ENCODE data around the gene SEC16B.

The SEC16B gene

DNA sequence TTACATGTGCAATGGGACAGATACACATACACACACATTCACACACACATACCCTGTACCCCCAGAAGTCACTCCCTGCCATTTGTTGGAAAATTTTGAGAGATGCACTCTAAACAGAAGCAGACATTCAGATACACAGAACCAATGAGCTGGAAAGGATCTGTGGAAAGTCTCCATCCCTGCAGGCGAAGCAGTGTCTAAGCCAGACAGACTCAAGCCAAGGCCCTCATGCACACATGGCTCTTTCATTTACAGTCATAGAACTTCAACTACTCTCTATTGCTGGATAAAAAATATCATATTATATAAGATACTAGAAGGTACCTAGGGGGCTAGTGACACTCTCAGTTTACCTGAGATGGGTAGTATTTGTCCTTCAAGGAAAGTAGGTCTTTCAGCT lies 7.3 kb upstream of the SEC16B start:
- no peak overlapping the region for H3K27ac ChIP-seq
- TF ChIP-seq, protein P1, sequence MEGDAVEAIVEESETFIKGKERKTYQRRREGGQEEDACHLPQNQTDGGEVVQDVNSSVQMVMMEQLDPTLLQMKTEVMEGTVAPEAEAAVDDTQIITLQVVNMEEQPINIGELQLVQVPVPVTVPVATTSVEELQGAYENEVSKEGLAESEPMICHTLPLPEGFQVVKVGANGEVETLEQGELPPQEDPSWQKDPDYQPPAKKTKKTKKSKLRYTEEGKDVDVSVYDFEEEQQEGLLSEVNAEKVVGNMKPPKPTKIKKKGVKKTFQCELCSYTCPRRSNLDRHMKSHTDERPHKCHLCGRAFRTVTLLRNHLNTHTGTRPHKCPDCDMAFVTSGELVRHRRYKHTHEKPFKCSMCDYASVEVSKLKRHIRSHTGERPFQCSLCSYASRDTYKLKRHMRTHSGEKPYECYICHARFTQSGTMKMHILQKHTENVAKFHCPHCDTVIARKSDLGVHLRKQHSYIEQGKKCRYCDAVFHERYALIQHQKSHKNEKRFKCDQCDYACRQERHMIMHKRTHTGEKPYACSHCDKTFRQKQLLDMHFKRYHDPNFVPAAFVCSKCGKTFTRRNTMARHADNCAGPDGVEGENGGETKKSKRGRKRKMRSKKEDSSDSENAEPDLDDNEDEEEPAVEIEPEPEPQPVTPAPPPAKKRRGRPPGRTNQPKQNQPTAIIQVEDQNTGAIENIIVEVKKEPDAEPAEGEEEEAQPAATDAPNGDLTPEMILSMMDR (conservative IDR thresholded peaks at IDR 0.05) = no peak

DNA sequence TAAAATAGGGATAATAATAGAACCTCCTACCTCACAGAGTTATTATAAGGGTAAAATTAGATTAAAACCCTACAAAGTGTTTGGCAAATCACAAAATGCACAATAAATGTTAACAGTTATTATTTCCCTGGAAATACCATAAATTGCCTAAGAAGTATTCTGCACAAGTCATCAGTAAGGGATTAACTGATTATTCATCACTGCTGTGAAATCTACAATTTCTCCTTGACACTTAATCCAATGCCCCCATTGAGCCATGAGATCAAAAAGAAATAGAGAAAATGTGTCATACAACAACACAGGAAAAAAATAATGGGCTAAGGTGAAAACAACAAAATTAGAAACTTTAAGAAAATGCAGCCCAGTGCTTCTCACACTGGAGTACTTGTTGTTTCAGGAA lies 6.7 kb upstream of the SEC16B start:
- TF ChIP-seq, protein P1 (conservative IDR thresholded peaks at IDR 0.05) = no peak
- H3K27ac ChIP-seq = no peak overlapping the region

DNA sequence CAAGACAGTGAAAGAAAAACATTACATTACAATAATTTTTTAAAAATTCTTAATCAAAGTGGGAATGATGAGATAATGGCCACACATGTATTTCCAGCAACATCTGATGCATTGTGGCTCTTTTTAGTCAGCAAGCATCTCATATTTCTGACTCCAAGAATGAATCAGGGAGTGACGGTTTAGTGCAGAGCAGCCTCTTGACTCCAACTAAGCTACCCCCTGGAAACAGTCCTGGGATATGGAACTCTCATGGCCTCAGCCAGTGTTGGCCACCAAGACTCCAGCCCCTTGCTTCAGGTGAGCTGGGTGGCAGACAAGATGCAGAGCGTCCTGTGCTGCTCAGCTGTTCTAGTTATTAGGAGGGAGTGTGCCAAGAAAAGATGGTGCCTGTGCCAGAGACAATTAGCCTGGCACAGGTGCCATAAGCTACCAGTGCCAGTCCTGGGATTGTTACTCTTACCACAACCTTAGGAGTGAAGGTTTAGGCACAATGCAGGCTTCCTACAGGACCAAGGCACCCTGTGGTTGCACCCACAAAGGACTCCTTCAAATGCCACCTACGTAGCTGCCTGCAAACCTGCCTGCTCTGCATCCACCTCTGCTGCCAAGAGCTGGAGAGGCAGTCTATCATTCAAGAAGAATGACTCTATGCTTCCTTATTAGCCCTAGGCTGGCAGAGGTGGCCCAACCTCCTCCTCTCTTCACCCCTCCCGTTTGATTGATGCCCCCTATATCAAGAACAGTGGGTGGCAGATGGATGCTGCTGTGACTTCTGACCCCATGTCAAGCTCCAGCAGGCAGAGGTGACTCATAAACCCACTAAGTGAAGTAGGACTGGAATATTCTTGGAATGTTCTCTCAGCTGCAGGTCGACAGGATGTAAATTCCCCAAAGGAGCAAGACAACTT lies 6.0 kb upstream of the SEC16B start:
- TF ChIP-seq, protein P1 (conservative IDR thresholded peaks at IDR 0.05) = no peak
- no peak overlapping the region for H3K27ac ChIP-seq

DNA sequence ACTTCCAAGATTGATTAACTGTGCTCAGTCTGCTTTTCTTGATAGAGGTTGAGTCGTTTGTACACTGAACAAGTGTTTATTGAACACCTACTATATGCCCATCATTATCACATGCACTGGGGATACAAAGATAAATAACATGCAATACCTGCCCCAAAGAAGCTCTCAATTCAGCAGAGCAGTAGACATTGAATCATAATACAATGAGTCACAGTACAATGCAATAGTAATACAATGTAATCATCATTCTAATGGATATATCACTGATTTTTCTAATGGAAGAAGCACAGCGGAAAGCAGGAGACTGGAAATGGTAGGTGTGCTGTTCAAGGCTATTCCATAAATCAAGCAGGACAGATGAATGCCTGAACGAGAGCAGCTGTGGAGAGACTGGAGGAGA lies 3.7 kb upstream of the SEC16B start:
- H3K27ac ChIP-seq = no peak overlapping the region
- TF ChIP-seq, protein P1 (conservative IDR thresholded peaks at IDR 0.05) = no peak

DNA sequence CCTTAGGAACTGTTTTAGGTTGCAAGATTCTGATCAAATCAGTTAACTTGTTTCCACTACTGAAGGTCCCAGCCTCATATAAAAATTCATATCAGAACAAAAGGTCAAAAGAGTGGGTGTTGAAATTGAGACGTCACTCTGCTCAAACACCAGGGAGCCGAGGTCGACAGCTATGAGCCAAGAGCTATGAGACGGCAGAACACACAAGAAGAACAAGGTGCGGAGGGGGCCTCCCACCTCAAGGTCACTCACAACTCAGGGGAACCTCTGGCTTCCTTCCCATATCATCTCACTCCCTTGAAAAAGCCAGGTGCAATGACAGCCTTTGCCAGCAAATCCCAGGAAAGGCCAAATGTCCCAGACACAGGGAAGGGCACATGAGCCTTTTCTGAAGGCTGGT lies 749 bp downstream of the SEC16B start:
- peak overlapping the region; percentile 34 for H3K27ac ChIP-seq
- TF ChIP-seq, protein P1 (conservative IDR thresholded peaks at IDR 0.05) = no peak

DNA sequence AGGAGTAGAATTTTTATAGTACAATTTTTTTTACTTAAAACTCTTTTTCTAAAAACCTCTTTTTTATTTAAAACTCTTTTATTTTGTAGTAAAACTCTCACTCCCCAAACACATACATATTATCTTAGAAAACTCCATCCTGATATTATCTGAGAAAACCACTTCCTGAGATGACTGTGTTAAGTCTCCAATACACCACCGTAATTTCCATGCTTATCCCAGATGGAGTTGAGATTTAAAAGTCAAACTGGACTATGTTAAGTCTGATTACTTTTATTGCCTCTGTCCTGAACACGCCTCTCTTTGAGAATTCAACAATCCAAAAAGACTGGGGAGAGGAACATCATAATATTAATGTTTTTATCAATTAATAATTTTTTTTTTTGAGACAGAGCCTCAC lies 3.7 kb downstream of the SEC16B start:
- TF ChIP-seq, protein P1 (conservative IDR thresholded peaks at IDR 0.05) = no peak

DNA sequence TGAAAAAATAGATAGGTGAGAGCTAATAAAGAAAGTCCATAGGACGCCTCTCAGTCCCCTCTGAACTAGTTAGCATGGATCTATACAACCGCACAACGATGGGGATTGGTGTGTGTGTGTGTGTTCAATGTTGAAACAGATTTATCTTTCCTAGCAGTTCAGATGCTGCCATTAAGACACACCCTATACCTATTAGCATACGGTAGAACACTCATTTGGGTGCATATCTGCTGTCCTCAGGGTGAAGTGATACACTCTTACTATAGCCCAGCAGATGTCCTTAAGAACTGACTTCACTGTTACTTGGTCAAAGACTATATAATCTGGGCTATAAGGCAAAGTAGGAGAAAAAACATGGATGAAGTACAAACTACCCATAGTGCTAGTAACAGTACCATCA lies 4.6 kb downstream of the SEC16B start:
- TF ChIP-seq, protein P1 (conservative IDR thresholded peaks at IDR 0.05) = no peak
- no peak overlapping the region for H3K27ac ChIP-seq

More for the DNA sequence above, 3.7 kb downstream of the SEC16B start:
- no peak overlapping the region for H3K27ac ChIP-seq

All from VCaP (cell line).